ENCODE results near the gene TM6SF1. TPM values are rescaled to one million over a fixed set of nuclear protein-coding genes. Genes with fewer than 3 reads are reported as not detected.
A peak's percentile ranks its signal among the peaks of the same experiment; 100 is the strongest.

The TM6SF1 gene
- total RNA-seq, result 1 to 10 TPM in 6 of 7 donors, under 1 TPM in 1; 0.76 to 5.9 (median 2.7) TPM
- polyA plus RNA-seq, result 1 to 10 TPM; 3.4 to 4.9 TPM
- long read RNA-seq, donor 1, partial matches to known transcripts, result 1 of 9 reads
- long read RNA-seq, donor 1, other reads (novel, unspliced or antisense), result 4 of 9 reads
- long read RNA-seq, donor 2, partial matches to known transcripts, result 204 of 352 reads
- long read RNA-seq, donor 2, other reads (novel, unspliced or antisense), result 145 of 352 reads
- long read RNA-seq, donor 3, partial matches to known transcripts, result 0 of 6 reads
- long read RNA-seq, donor 3, other reads (novel, unspliced or antisense), result 4 of 6 reads

GRCh38 chr15:83106994-83107840 lies at the start of gene TM6SF1:
TM6SF1 (plus strand) TSS chr15:83107645; CDS start chr15:83107681, 36 bp downstream.
- H3K4me3 ChIP-seq, result peak within 1 kb of the TSS; percentile 22
- intact Hi-C loops (cut with DNase I), result no loop called here
- 1% methylated on average over 47 to 97 of the region's 97 CpGs for WGBS, 3 donors
- H3K4me1 ChIP-seq (ENCODE audit: insufficient read depth), result peaks cover 4% of the 10 kb centered on the region
- no peak within 1 kb of the TSS for H3K27ac ChIP-seq
- H3K9me3 ChIP-seq, result no peaks in the 10 kb centered on the region
- peak in 1 of 5 donors; percentile 18 for DNase-seq
- TF ChIP-seq CTCF (IDR thresholded peaks at IDR 0.05) (no peak), POLR2A (IDR thresholded peaks at IDR 0.05) (no peak)
- H3K36me3 ChIP-seq, result no peaks in the 10 kb centered on the region
- H3K27me3 ChIP-seq, result no peaks in the 10 kb centered on the region

GRCh38 chr15:83057696-83058376 lies 49.6 kb upstream of the TM6SF1 start:
- peak in 4 of 5 donors; percentile 35 to 48 (median 40) for DNase-seq
- Histone ChIP-seq H3K4me1 (ENCODE audit: insufficient read depth) (peaks cover 13% of the 10 kb centered on the region), H3K4me3 (no peak overlapping the region), H3K36me3 (no peaks in the 10 kb centered on the region), H3K27ac (no peak overlapping the region), H3K9me3 (no peaks in the 10 kb centered on the region), H3K27me3 (no peaks in the 10 kb centered on the region)
- 4 to 14% (median 12%) methylated on average over 7 of the region's 7 CpGs for WGBS, 3 donors
- intact Hi-C loops (cut with DNase I), result no loop called here
- TF ChIP-seq POLR2A (IDR thresholded peaks at IDR 0.05) (no peak), EP300 (IDR thresholded peaks at IDR 0.05) (no peak), CTCF (IDR thresholded peaks at IDR 0.05) (no peak)

GRCh38 chr15:83061680-83062079 lies 45.8 kb upstream of the TM6SF1 start:
- Histone ChIP-seq H3K36me3 (no peaks in the 10 kb centered on the region), H3K4me1 (ENCODE audit: insufficient read depth) (peaks cover 20% of the 10 kb centered on the region), H3K9me3 (no peaks in the 10 kb centered on the region), H3K4me3 (no peak overlapping the region), H3K27me3 (no peaks in the 10 kb centered on the region), H3K27ac (no peak overlapping the region)
- DNase-seq, result no peak
- TF ChIP-seq POLR2A (IDR thresholded peaks at IDR 0.05) (no peak), EP300 (IDR thresholded peaks at IDR 0.05) (no peak), CTCF (IDR thresholded peaks at IDR 0.05) (no peak)
- intact Hi-C loops (cut with DNase I), result loop anchor here in 1 of 4 donors (10.0 kb wide), 1 partner anchor 47 kb away; the partner anchor contains the start of gene C15orf40
- 17 to 22% (median 17%) methylated on average over 2 of the region's 2 CpGs for WGBS, 3 donors

GRCh38 chr15:83062768-83063180 lies 44.7 kb upstream of the TM6SF1 start:
- H3K9me3 ChIP-seq, result no peaks in the 10 kb centered on the region
- no peaks in the 10 kb centered on the region for H3K36me3 ChIP-seq
- WGBS, 3 donors, result 72 to 86% (median 78%) methylated on average over 3 of the region's 3 CpGs
- peaks cover 16% of the 10 kb centered on the region for H3K4me1 ChIP-seq (ENCODE audit: insufficient read depth)
- intact Hi-C loops (cut with DNase I), result loop anchor here in 1 of 4 donors (10.0 kb wide), 1 partner anchor 48 kb away; the partner anchor contains the start of gene C15orf40
- H3K27ac ChIP-seq, result no peak overlapping the region
- DNase-seq, result no peak
- TF ChIP-seq POLR2A (IDR thresholded peaks at IDR 0.05) (no peak), EP300 (IDR thresholded peaks at IDR 0.05) (no peak), CTCF (IDR thresholded peaks at IDR 0.05) (no peak)
- no peak overlapping the region for H3K4me3 ChIP-seq
- no peaks in the 10 kb centered on the region for H3K27me3 ChIP-seq

All from ovary (tissue), 10 donors.